Suprapubic skin (tissue), 4 donors: ENCODE data around the gene LARP1. TPM values are rescaled to one million over a fixed set of nuclear protein-coding genes. Genes with fewer than 3 reads are reported as not detected.

Experiments
- DNase-seq, 2 donors: peaks; one replicate each; pipeline ENCODE4 v3.0.0-alpha.2; 2019; ENCODE audit warnings: low spot score in 2 of 2
- H3K27ac ChIP-seq: fragments of 200-600 bp; sonication (generic); one replicate; pipeline ENCODE4 v1.5.1; 2019
- H3K27me3 ChIP-seq: fragments of 200-600 bp; sonication (generic); one replicate; pipeline ENCODE4 v1.5.1; 2019
- H3K36me3 ChIP-seq: fragments of 200-600 bp; sonication (generic); one replicate; pipeline ENCODE4 v1.5.1; 2019
- H3K4me1 ChIP-seq: fragments of 200-600 bp; sonication (generic); one replicate; pipeline ENCODE4 v1.5.1; 2019
- H3K4me3 ChIP-seq: fragments of 200-600 bp; sonication (generic); one replicate; pipeline ENCODE4 v1.5.1; 2019; ENCODE audit warnings: mild to moderate bottlenecking
- H3K9me3 ChIP-seq: fragments of 200-600 bp; sonication (generic); one replicate; pipeline ENCODE4 v1.5.1; 2019
- EP300 ChIP-seq: sonication (generic); formaldehyde crosslinking; IDR thresholded peaks from one replicate; pipeline ENCODE4 v1.6.1; 2017; ENCODE audit warnings: antibody characterized with exemption
- POLR2A ChIP-seq, 2 donors: fragments of 450-650 bp; IDR thresholded peaks; one replicate each; pipeline ENCODE4 v1.6.1; 2017; ENCODE audit warnings: antibody characterized with exemption in 2 of 2, mild to moderate bottlenecking in 2 of 2, moderate library complexity in 2 of 2
- POLR2AphosphoS5 ChIP-seq, 3 donors: sonication (generic); formaldehyde crosslinking; IDR thresholded peaks; one replicate each; pipeline ENCODE4 v1.6.1; 2017; ENCODE audit warnings: antibody characterized with exemption in 3 of 3
- WGBS: methylation state at CpG from one replicate; pipeline ENCODE4 v1.1.5; 2018; 5-methylcytosine and 5-hydroxymethylcytosine counted together
- total RNA-seq, 4 donors: library from RNA; depleted of rRNA; stranded (reverse); fragments of >200 nt; gene quantifications; one replicate each; pipeline ENCODE4 v1.1.0, GENCODE V29; 2016
- TF ChIP-seq, protein P1 (sequence below), 2 donors: fragments of 200-600 bp in 1 of 2; fragments of 450-650 bp in 1 of 2; sonication (generic) in 1 of 2; IDR thresholded peaks; one replicate each; pipeline ENCODE4 v1.5.1; 2016 to 2019; ENCODE audit warnings: antibody characterized with exemption in 2 of 2, mild to moderate bottlenecking in 1 of 2, moderate library complexity in 1 of 2

Gene LARP1
- total RNA-seq, 4 donors from 2014 or later: 98.5 to 127 (median 110) TPM

- no peaks in the 10 kb centered on the region for H3K9me3 ChIP-seq
- no peak overlapping the region for H3K4me3 ChIP-seq
- H3K36me3 ChIP-seq: no peaks in the 10 kb centered on the region
- H3K27ac ChIP-seq: no peak overlapping the region
- TF ChIP-seq POLR2A (IDR thresholded peaks at IDR 0.05) (no peak), POLR2AphosphoS5 (IDR thresholded peaks at IDR 0.05) (no peak), EP300 (no peak)
- TF ChIP-seq, protein P1, sequence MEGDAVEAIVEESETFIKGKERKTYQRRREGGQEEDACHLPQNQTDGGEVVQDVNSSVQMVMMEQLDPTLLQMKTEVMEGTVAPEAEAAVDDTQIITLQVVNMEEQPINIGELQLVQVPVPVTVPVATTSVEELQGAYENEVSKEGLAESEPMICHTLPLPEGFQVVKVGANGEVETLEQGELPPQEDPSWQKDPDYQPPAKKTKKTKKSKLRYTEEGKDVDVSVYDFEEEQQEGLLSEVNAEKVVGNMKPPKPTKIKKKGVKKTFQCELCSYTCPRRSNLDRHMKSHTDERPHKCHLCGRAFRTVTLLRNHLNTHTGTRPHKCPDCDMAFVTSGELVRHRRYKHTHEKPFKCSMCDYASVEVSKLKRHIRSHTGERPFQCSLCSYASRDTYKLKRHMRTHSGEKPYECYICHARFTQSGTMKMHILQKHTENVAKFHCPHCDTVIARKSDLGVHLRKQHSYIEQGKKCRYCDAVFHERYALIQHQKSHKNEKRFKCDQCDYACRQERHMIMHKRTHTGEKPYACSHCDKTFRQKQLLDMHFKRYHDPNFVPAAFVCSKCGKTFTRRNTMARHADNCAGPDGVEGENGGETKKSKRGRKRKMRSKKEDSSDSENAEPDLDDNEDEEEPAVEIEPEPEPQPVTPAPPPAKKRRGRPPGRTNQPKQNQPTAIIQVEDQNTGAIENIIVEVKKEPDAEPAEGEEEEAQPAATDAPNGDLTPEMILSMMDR (IDR thresholded peaks at IDR 0.05): no peak
- WGBS: 80% methylated on average over 15 of the region's 15 CpGs
- H3K4me1 ChIP-seq: peaks cover 21% of the 10 kb centered on the region
- H3K27me3 ChIP-seq: no peaks in the 10 kb centered on the region
- DNase-seq: peak in 1 of 2 donors; percentile 54
Measured at GRCh38 chr5:154709368-154710305, 45.5 kb upstream of the LARP1 start.

- no peak for DNase-seq
Measured at GRCh38 chr5:154712518-154713437, 42.4 kb upstream of the LARP1 start.

DNA sequence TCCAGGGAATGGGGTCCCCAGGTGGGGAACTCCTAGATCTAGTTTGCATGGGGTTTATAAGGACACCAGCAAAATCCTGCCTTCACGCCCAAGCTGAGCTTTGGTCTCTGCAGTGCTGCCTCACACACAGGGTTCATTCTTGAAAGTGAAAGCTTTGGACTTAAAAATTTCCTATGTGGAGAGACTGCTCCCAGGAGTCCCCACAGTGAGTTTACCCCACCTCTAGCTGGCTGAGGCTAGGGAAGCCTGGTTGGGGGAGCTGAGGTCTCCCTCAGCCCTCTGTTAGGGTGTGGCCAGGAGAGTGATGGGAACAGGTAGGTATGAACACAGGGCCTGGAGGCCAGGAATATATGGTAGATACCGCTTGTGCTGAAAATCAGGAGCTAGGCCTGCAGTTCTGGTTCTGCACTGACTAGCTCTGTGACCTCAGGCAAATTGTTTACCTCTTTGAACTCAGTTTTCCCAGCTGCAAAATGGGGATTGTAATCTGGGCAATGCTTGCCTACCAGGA is 41.5 kb upstream of the LARP1 start:
- no peak overlapping the region for H3K4me3 ChIP-seq

More at GRCh38 chr5:154712518-154713437, 42.4 kb upstream of the LARP1 start:
- Histone ChIP-seq H3K4me3 (peak overlapping the region; percentile 27), H3K9me3 (no peaks in the 10 kb centered on the region), H3K36me3 (no peaks in the 10 kb centered on the region), H3K4me1 (peaks cover 24% of the 10 kb centered on the region), H3K27ac (peak overlapping the region; percentile 58), H3K27me3 (no peaks in the 10 kb centered on the region)
- WGBS: 41% methylated on average over 6 of the region's 13 CpGs
- TF ChIP-seq POLR2A (IDR thresholded peaks at IDR 0.05): no peak
- TF ChIP-seq EP300: no peak
- TF ChIP-seq POLR2AphosphoS5 (IDR thresholded peaks at IDR 0.05): no peak
- TF ChIP-seq, protein P1 (IDR thresholded peaks at IDR 0.05): no peak

DNA sequence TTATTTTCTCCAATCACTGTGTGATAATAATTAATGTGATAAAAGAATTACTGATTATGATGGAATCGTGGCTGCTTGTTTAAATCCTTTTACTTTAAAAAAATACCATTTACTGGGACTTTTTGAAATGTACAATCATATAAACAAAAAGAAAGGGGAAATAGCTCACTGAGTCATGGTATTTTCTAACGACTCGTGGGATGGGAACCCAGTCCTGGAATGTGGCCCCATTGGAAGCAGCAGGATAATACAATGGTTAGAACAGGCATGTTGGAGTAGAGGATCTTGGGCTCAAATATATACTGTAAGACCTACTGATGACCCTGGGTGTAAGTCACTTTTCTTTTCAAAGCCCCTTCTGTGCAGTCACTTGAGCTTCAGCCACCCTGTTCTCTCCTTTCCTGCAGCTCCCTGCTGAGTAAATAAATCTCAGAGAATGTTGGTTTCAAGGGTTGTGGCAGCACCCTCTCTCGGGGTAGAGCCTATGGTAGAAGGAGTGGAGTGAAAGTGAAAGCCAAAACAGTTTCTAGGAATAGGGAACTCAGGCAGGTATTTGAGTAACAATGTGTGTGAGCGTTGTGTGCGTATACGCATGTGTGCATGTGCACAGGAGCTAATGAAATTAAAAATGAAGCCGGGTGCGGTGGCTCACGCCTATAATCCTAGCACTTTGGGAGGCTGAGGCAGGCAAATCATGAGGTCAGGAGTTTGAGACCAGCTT is 40.8 kb upstream of the LARP1 start:
- H3K9me3 ChIP-seq: no peaks in the 10 kb centered on the region
- TF ChIP-seq POLR2AphosphoS5 (IDR thresholded peaks at IDR 0.05) (no peak), POLR2A (IDR thresholded peaks at IDR 0.05) (no peak), EP300 (no peak)
- TF ChIP-seq, protein P1 (IDR thresholded peaks at IDR 0.05): no peak
- no peaks in the 10 kb centered on the region for H3K27me3 ChIP-seq
- DNase-seq: no peak
- H3K4me3 ChIP-seq: no peak overlapping the region
- WGBS: 42% methylated on average over 10 of the region's 10 CpGs
- no peaks in the 10 kb centered on the region for H3K36me3 ChIP-seq
- H3K4me1 ChIP-seq: peaks cover 18% of the 10 kb centered on the region
- H3K27ac ChIP-seq: no peak overlapping the region

More for the DNA sequence above, 41.5 kb upstream of the LARP1 start:
- Histone ChIP-seq H3K4me1 (peaks cover 22% of the 10 kb centered on the region), H3K36me3 (no peaks in the 10 kb centered on the region), H3K27me3 (no peaks in the 10 kb centered on the region), H3K27ac (peak overlapping the region; percentile 58), H3K9me3 (no peaks in the 10 kb centered on the region)
- no peak for DNase-seq
- WGBS: 55% methylated on average over 2 of the region's 2 CpGs
- TF ChIP-seq, protein P1 (IDR thresholded peaks at IDR 0.05): no peak
- TF ChIP-seq EP300 (no peak), POLR2A (IDR thresholded peaks at IDR 0.05) (no peak), POLR2AphosphoS5 (IDR thresholded peaks at IDR 0.05) (no peak)
